GM18508 (cell line): ENCODE results near the gene MAP2K5.

Experiments used
- ATAC-seq: cut with Tn5 transposase; IDR thresholded peaks from one replicate; pipeline ENCODE4 v1.9.1; 2021; ENCODE audit warnings: moderate number of reproducible peaks; ENCODE audit not compliant: insufficient read depth, unreplicated experiment

The MAP2K5 gene

GRCh38 chr15:67521029-67521782 is 21.3 kb upstream of the MAP2K5 start, which contains the start of gene C15orf61:
Gene C15orf61, plus strand, starts transcription at chr15:67521131. Its CDS starts 118 bp downstream, at chr15:67521249.
- ATAC-seq = no peak

- ATAC-seq = no peak
Measured at GRCh38 chr15:67521783-67522568, 20.5 kb upstream of the MAP2K5 start.

GRCh38 chr15:67523330-67523729 is 19.2 kb upstream of the MAP2K5 start:
- no peak for ATAC-seq

- ATAC-seq = no peak
Measured at GRCh38 chr15:67524235-67524634, 18.3 kb upstream of the MAP2K5 start.

- no peak for ATAC-seq
Measured at GRCh38 chr15:67528513-67528912, 14.0 kb upstream of the MAP2K5 start.

GRCh38 chr15:67531379-67531914 is 11.1 kb upstream of the MAP2K5 start:
- ATAC-seq = no peak

- ATAC-seq = no peak
Measured at GRCh38 chr15:67533873-67534272, 8.6 kb upstream of the MAP2K5 start.

- ATAC-seq = no peak
Measured at GRCh38 chr15:67534360-67534759, 8.1 kb upstream of the MAP2K5 start.

- ATAC-seq = no peak
Measured at GRCh38 chr15:67537771-67538170, 4.7 kb upstream of the MAP2K5 start.

GRCh38 chr15:67543348-67543718 is 830 bp downstream of the MAP2K5 start:
- no peak for ATAC-seq

GRCh38 chr15:67544475-67544874 is 2.0 kb downstream of the MAP2K5 start:
- no peak for ATAC-seq

- ATAC-seq = no peak
Measured at GRCh38 chr15:67545864-67546263, 3.4 kb downstream of the MAP2K5 start.

GRCh38 chr15:67547064-67547463 is 4.6 kb downstream of the MAP2K5 start:
- no peak for ATAC-seq

GRCh38 chr15:67547836-67548235 is 5.3 kb downstream of the MAP2K5 start:
- ATAC-seq = no peak

- ATAC-seq = no peak
Measured at GRCh38 chr15:67548236-67548852, 5.8 kb downstream of the MAP2K5 start.

- no peak for ATAC-seq
Measured at GRCh38 chr15:67548862-67549651, 6.6 kb downstream of the MAP2K5 start.

GRCh38 chr15:67549736-67550135 is 7.2 kb downstream of the MAP2K5 start:
- no peak for ATAC-seq

GRCh38 chr15:67550522-67550921 is 8.0 kb downstream of the MAP2K5 start:
- ATAC-seq = no peak

GRCh38 chr15:67551207-67551743 is 8.8 kb downstream of the MAP2K5 start:
- ATAC-seq = no peak

- ATAC-seq = no peak
Measured at GRCh38 chr15:67554580-67554979, 12.1 kb downstream of the MAP2K5 start.
